Endothelial cell (in vitro differentiated cells): ENCODE results near the gene SORBS1. TPM values are rescaled to one million over a fixed set of nuclear protein-coding genes. Genes with fewer than 3 reads are reported as not detected.

Experiments used
- DNase-seq: peaks from one replicate; pipeline ENCODE4 v3.0.0; 2021; ENCODE audit warnings: low spot score
- H3K27ac Mint-ChIP-seq: one replicate; pipeline ENCODE4 v1.8.0; 2021; ENCODE audit warnings: mixed read lengths, inconsistent platforms; ENCODE audit not compliant: unreplicated experiment
- H3K27me3 Mint-ChIP-seq: one replicate; pipeline ENCODE4 v1.8.0; 2021; ENCODE audit warnings: mild to moderate bottlenecking, moderate library complexity, mixed read lengths, inconsistent platforms; ENCODE audit not compliant: unreplicated experiment
- H3K36me3 Mint-ChIP-seq: one replicate; pipeline ENCODE4 v1.8.0; 2021; ENCODE audit warnings: mild to moderate bottlenecking, low read depth, mixed read lengths, inconsistent platforms; ENCODE audit not compliant: unreplicated experiment
- H3K4me1 Mint-ChIP-seq: one replicate; pipeline ENCODE4 v1.8.0; 2021; ENCODE audit warnings: mild to moderate bottlenecking, mixed read lengths, inconsistent platforms; ENCODE audit not compliant: unreplicated experiment
- H3K4me3 Mint-ChIP-seq: one replicate; pipeline ENCODE4 v1.8.0; 2021; ENCODE audit warnings: mild to moderate bottlenecking, mixed read lengths, inconsistent platforms; ENCODE audit not compliant: unreplicated experiment
- H3K9me3 Mint-ChIP-seq: one replicate; pipeline ENCODE4 v1.8.0; 2021; ENCODE audit warnings: mixed read lengths, inconsistent platforms; ENCODE audit not compliant: unreplicated experiment
- CTCF ChIP-seq: fragments of 200-600 bp; sonication (generic); IDR thresholded peaks from one replicate; pipeline ENCODE4 v1.5.0; 2021; ENCODE audit warnings: antibody characterized with exemption; ENCODE audit not compliant: unreplicated experiment
- total RNA-seq: library from RNA; stranded (reverse); fragmentation: NEBNext Ultra II Directional; extraction: Animal tissue kit (Norgen Biotek cat#: 25700); gene quantifications from one replicate; pipeline ENCODE4 v1.2.1, GENCODE V29; 2021; ENCODE audit not compliant: unreplicated experiment

Gene SORBS1
- total RNA-seq, 1 donor from 2014 or later = 103 TPM

- Mint-ChIP-seq H3K4me1 (peaks cover 39% of the 10 kb centered on the region), H3K36me3 (peaks cover 25% of the 10 kb centered on the region), H3K27ac (peak overlapping the region; percentile 87)
Measured at GRCh38 chr10:95264227-95265051, 296.7 kb downstream of the SORBS1 start.

GRCh38 chr10:95263864-95264226 lies 297.3 kb downstream of the SORBS1 start:
- Mint-ChIP-seq H3K4me1 (peaks cover 36% of the 10 kb centered on the region), H3K4me3 (peak overlapping the region; percentile 49), H3K9me3 (no peaks in the 10 kb centered on the region), H3K27ac (no peak overlapping the region), H3K27me3 (peaks cover 9% of the 10 kb centered on the region), H3K36me3 (peaks cover 28% of the 10 kb centered on the region)
- DNase-seq = no peak
- no peak for TF ChIP-seq CTCF

More at GRCh38 chr10:95264227-95265051, 296.7 kb downstream of the SORBS1 start:
- H3K9me3 Mint-ChIP-seq = no peaks in the 10 kb centered on the region
- no peak overlapping the region for H3K4me3 Mint-ChIP-seq
- DNase-seq = no peak
- TF ChIP-seq CTCF = no peak
- H3K27me3 Mint-ChIP-seq = peaks cover 9% of the 10 kb centered on the region

- peaks cover 28% of the 10 kb centered on the region for H3K4me1 Mint-ChIP-seq
- H3K27me3 Mint-ChIP-seq = peaks cover 9% of the 10 kb centered on the region
- no peaks in the 10 kb centered on the region for H3K9me3 Mint-ChIP-seq
- H3K36me3 Mint-ChIP-seq = peaks cover 36% of the 10 kb centered on the region
- no peak for TF ChIP-seq CTCF
- DNase-seq = no peak
- H3K27ac Mint-ChIP-seq = peak overlapping the region; percentile 64
- peak overlapping the region; percentile 49 for H3K4me3 Mint-ChIP-seq
Measured at GRCh38 chr10:95262763-95263518, 298.2 kb downstream of the SORBS1 start.

- no peak for DNase-seq
- Mint-ChIP-seq H3K4me3 (no peak overlapping the region), H3K36me3 (peaks cover 42% of the 10 kb centered on the region), H3K4me1 (peaks cover 27% of the 10 kb centered on the region), H3K27me3 (peaks cover 10% of the 10 kb centered on the region), H3K9me3 (no peaks in the 10 kb centered on the region), H3K27ac (no peak overlapping the region)
- TF ChIP-seq CTCF = no peak
Measured at GRCh38 chr10:95261926-95262325, 299.2 kb downstream of the SORBS1 start.

Other genes with a start within 250 kb of the SORBS1 start
- 52.0 TPM for gene ALDH18A1, start 95.3 kb upstream of the SORBS1 start, total RNA-seq
- gene TCTN3, start 132.6 kb upstream of the SORBS1 start, total RNA-seq = 54.3 TPM
- gene ENTPD1, start 194.8 kb upstream of the SORBS1 start, total RNA-seq = 102 TPM